Ovary (tissue), 9 donors: ENCODE measurements around the gene AP3B1. TPM values are rescaled to one million over a fixed set of nuclear protein-coding genes. Genes with fewer than 3 reads are reported as not detected.

Experiments
- DNase-seq, 5 donors: peaks; one replicate each; pipeline ENCODE4 v3.0.0-alpha.2; 2019 to 2020
- H3K27ac ChIP-seq, 2 donors: fragments of 200-600 bp; one replicate each; pipeline versions ENCODE4 v1.5.1 to v1.8.0; 2019 to 2022
- H3K27me3 ChIP-seq: fragments of 200-600 bp; one replicate; pipeline ENCODE4 v1.8.0; 2022
- H3K36me3 ChIP-seq: fragments of 200-600 bp; sonication (generic); one replicate; pipeline ENCODE4 v1.5.1; 2019
- H3K4me1 ChIP-seq: one replicate; pipeline ENCODE4 v1.8.1; 2013; ENCODE audit warnings: mild to moderate bottlenecking, moderate library complexity; ENCODE audit not compliant: insufficient read depth
- H3K4me3 ChIP-seq: fragments of 200-600 bp; sonication (generic); one replicate; pipeline ENCODE4 v1.5.1; 2017
- H3K9me3 ChIP-seq, 2 donors: fragments of 200-600 bp in 1 of 2; sonication (generic) in 1 of 2; one replicate each; pipeline versions ENCODE4 v1.5.1 to v1.8.1; 2013 to 2019; ENCODE audit warnings: mild to moderate bottlenecking in 1 of 2, moderate library complexity in 1 of 2
- EP300 ChIP-seq: sonication (generic); formaldehyde crosslinking; IDR thresholded peaks from one replicate; pipeline ENCODE4 v1.6.1; 2017; ENCODE audit warnings: antibody characterized with exemption
- POLR2A ChIP-seq: fragments of 450-650 bp; IDR thresholded peaks from one replicate; pipeline ENCODE4 v1.6.1; 2017; ENCODE audit warnings: antibody characterized with exemption, mild to moderate bottlenecking, moderate library complexity
- WGBS, 3 donors: extraction: QIAGEN DNeasy Blood & Tissue Kit in 1 of 3; methylation state at CpG; one replicate each; pipeline versions ENCODE4 v1.1.5 to v1.1.7; 2013 to 2017; 5-methylcytosine and 5-hydroxymethylcytosine counted together
- intact Hi-C, 4 donors: fragments of 100-400 bp; cut with DNase I; formaldehyde crosslinking; loops; one replicate each; pipeline versions ENCODE4 v1.11.0 to v1.15.1; 2022 to 2023
- polyA plus RNA-seq, 2 donors: library from polyadenylated mRNA; stranded (reverse); fragments of 200-250 nt in 1 of 2; fragments of 350-450 nt in 1 of 2; fragmentation: Illumina TruSeq in 1 of 2; extraction: RNeasy Lipid Tissue Mini Kit (QIAGEN cat#74804) in 1 of 2; gene quantifications; one replicate each; pipeline ENCODE4 v1.2.3, GENCODE V29; 2013 to 2014
- total RNA-seq, 7 donors: library from RNA; depleted of rRNA in 2 of 7; stranded (reverse); fragments of >200 nt in 2 of 7; fragmentation: NEBNext Ultra II Directional in 3 of 7; extraction: Animal tissue kit (Norgen Biotek cat#: 25700) in 3 of 7; gene quantifications; one replicate each; pipeline versions ENCODE4 v1.1.0 to v1.2.4, GENCODE V29; 2016 to 2023
- TF ChIP-seq, protein P1 (sequence below), 3 donors: fragments of 450-650 bp in 2 of 3; fragments of 200-600 bp in 1 of 3; IDR thresholded peaks; one replicate each; pipeline versions ENCODE4 v1.5.1 to v1.8.0; 2016 to 2022; ENCODE audit warnings: antibody characterized with exemption in 3 of 3, mild to moderate bottlenecking in 1 of 3
- donor health status: DM: no; HTN: no; CAD: no; lungs with moderate emphysema.
- donor health status: DM: no; HTN: no; CAD: no.
- donor health status: Bipolar disorder and iron deficiency.
- donor health status: DM: yes; HTN: yes; CAD: no.
- donor health status: DM: no; HTN: no; CAD: no.
- donor health status: DM: yes; HTN: yes; CAD: no.

AP3B1 gene
- total and polyA plus RNA-seq, 9 donors: 14.5 to 38.8 (median 28.5) TPM

DNA sequence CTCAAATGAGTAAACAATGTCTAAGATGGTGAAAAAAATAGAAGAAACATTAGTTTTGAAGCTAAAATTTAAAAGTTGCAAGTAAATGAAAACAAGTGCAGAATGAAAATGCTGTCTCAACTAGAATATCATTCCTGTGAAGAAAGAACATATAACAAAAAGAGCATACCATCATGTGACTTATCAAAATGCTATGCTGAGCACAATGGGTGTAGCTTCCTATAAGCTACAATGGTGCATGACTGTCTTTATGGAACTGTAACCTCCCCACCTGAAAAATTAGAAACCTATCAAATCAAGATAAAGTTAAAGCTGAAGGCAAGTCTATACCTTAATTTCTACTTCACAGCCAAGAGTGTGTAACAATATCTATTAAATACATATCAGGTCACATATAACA lies 192.0 kb downstream of the AP3B1 start:
- H3K9me3 ChIP-seq: no peaks in the 10 kb centered on the region
- DNase-seq: no peak
- no peaks in the 10 kb centered on the region for H3K4me1 ChIP-seq
- TF ChIP-seq POLR2A: no peak
- no peak for TF ChIP-seq EP300
- TF ChIP-seq, protein P1, sequence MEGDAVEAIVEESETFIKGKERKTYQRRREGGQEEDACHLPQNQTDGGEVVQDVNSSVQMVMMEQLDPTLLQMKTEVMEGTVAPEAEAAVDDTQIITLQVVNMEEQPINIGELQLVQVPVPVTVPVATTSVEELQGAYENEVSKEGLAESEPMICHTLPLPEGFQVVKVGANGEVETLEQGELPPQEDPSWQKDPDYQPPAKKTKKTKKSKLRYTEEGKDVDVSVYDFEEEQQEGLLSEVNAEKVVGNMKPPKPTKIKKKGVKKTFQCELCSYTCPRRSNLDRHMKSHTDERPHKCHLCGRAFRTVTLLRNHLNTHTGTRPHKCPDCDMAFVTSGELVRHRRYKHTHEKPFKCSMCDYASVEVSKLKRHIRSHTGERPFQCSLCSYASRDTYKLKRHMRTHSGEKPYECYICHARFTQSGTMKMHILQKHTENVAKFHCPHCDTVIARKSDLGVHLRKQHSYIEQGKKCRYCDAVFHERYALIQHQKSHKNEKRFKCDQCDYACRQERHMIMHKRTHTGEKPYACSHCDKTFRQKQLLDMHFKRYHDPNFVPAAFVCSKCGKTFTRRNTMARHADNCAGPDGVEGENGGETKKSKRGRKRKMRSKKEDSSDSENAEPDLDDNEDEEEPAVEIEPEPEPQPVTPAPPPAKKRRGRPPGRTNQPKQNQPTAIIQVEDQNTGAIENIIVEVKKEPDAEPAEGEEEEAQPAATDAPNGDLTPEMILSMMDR (IDR thresholded peaks at IDR 0.05): no peak
- no peak overlapping the region for H3K4me3 ChIP-seq
- H3K36me3 ChIP-seq: no peaks in the 10 kb centered on the region
- intact Hi-C loops: no loop called here
- H3K27ac ChIP-seq: no peak overlapping the region
- H3K27me3 ChIP-seq: no peaks in the 10 kb centered on the region

DNA sequence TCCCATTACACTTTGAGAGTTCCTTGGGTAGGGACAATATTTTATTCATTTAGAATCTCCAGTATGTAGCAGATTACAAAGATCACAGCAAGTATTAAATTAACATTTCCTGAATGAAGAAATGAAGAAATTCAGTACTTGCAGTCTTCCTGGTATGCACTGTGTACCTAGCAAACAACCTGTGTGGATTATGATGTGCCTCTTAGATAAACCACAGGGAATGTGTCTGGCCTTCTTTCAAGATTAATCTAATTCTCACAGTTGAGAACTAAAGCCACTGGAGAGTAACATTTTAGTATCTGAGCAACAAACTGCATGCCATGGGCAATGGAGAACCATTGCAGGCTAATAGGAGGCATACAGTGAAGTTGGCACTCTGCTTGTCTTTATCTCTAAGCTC lies 199.4 kb downstream of the AP3B1 start:
- no peaks in the 10 kb centered on the region for H3K27me3 ChIP-seq
- H3K4me3 ChIP-seq: no peak overlapping the region
- DNase-seq: no peak
- intact Hi-C loops: no loop called here
- H3K4me1 ChIP-seq: no peaks in the 10 kb centered on the region
- H3K27ac ChIP-seq: no peak overlapping the region
- no peaks in the 10 kb centered on the region for H3K9me3 ChIP-seq
- TF ChIP-seq POLR2A (no peak), EP300 (no peak)
- TF ChIP-seq, protein P1 (IDR thresholded peaks at IDR 0.05): no peak
- no peaks in the 10 kb centered on the region for H3K36me3 ChIP-seq

DNA sequence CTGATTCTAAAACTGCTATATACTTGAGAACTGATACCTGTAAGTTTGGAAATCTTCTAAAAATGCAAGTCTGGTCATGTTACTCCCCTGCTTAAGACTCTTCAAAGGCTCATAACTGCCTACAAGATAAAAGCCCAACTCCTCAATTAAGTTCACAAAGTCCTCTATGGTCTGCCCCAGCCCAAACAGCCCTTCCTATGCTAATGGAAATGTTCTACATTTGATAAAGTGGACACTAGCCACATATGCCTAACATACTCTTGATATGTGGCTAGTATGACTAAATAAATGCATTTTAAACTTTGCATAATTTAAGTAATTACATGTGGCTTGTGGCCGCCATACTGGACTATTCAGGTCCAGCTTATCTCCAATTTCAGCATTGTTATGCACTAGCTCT lies 204.5 kb downstream of the AP3B1 start:
- Histone ChIP-seq H3K4me1 (no peaks in the 10 kb centered on the region), H3K27ac (no peak overlapping the region), H3K9me3 (no peaks in the 10 kb centered on the region), H3K27me3 (no peaks in the 10 kb centered on the region), H3K36me3 (no peaks in the 10 kb centered on the region), H3K4me3 (no peak overlapping the region)
- DNase-seq: no peak
- TF ChIP-seq, protein P1 (IDR thresholded peaks at IDR 0.05): no peak
- TF ChIP-seq EP300 (no peak), POLR2A (no peak)
- intact Hi-C loops: no loop called here
- WGBS, 3 donors: 95 to 100% (median 95%) methylated on average over 1 of the region's 1 CpG

DNA sequence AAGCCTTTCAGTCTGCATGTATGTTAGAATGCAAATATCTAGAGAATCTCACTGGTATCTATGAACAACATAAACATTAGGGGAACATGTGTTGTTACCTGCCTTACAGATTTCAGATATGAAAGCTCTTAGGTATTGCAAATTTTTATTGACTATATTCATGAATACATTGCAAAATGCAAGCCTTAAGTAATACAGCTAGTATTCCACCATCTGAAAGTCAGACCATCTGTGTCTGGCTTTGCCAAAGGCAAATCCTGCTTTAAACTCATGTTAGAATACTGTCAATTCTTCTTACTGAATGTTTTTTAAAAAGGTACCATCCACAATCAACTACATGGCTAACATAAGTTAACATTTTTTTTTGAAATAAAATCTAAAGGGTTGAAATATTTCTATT lies 215.6 kb downstream of the AP3B1 start:
- Histone ChIP-seq H3K9me3 (no peaks in the 10 kb centered on the region), H3K4me1 (no peaks in the 10 kb centered on the region), H3K27ac (no peak overlapping the region), H3K27me3 (no peaks in the 10 kb centered on the region), H3K4me3 (no peak overlapping the region), H3K36me3 (no peaks in the 10 kb centered on the region)
- TF ChIP-seq POLR2A (no peak), EP300 (no peak)
- TF ChIP-seq, protein P1 (IDR thresholded peaks at IDR 0.05): no peak
- DNase-seq: no peak
- intact Hi-C loops: no loop called here
